Inferior parietal cortex (tissue), 1 donor: ENCODE data around the gene RBM5.

ENCODE experiments used
- DNase-seq: peaks from one replicate; pipeline ENCODE4 v3.0.0-alpha.2; 2016; ENCODE audit errors: extremely low spot score

Gene RBM5

GRCh38 chr3:50121072-50122032, 32.6 kb downstream of the RBM5 start:
- peak; percentile 82 for DNase-seq

- DNase-seq, result no peak
These were observed 33.4 kb downstream of the RBM5 start for GRCh38 chr3:50122071-50122470.

- no peak for DNase-seq
These were observed 34.1 kb downstream of the RBM5 start for GRCh38 chr3:50122661-50123391.

- no peak for DNase-seq
These were observed 34.8 kb downstream of the RBM5 start for GRCh38 chr3:50123394-50124051.

- DNase-seq, result no peak
These were observed 35.5 kb downstream of the RBM5 start for GRCh38 chr3:50124052-50124799.

GRCh38 chr3:50124800-50125178, 36.1 kb downstream of the RBM5 start:
- DNase-seq, result no peak

GRCh38 chr3:50125541-50126286, 37.0 kb downstream of the RBM5 start:
- DNase-seq, result no peak

GRCh38 chr3:50126287-50127211, 37.8 kb downstream of the RBM5 start:
- DNase-seq, result no peak

GRCh38 chr3:50127251-50127691, 38.6 kb downstream of the RBM5 start:
- DNase-seq, result no peak

- DNase-seq, result no peak
These were observed 39.3 kb downstream of the RBM5 start for GRCh38 chr3:50128001-50128400.

- no peak for DNase-seq
These were observed 41.7 kb downstream of the RBM5 start for GRCh38 chr3:50130436-50130835.

GRCh38 chr3:50132421-50133282, 43.9 kb downstream of the RBM5 start:
- DNase-seq, result no peak

GRCh38 chr3:50133283-50133615, 44.5 kb downstream of the RBM5 start:
- DNase-seq, result no peak

GRCh38 chr3:50134367-50134766, 45.6 kb downstream of the RBM5 start:
- no peak for DNase-seq

GRCh38 chr3:50135964-50136363, 47.2 kb downstream of the RBM5 start:
- DNase-seq, result no peak

- no peak for DNase-seq
These were observed 48.1 kb downstream of the RBM5 start for GRCh38 chr3:50136714-50137405.

GRCh38 chr3:50137531-50137930, 48.8 kb downstream of the RBM5 start:
- no peak for DNase-seq
